Keratinocyte (primary cell): ENCODE measurements around the gene DDX27. TPM values are rescaled to one million over a fixed set of nuclear protein-coding genes. Genes with fewer than 3 reads are reported as not detected.
A peak's percentile ranks its signal among the peaks of the same experiment; 100 is the strongest.

Experiments used
- DNase-seq: peaks from one replicate; pipeline ENCODE4 v3.0.0-alpha.2; 2011; ENCODE audit warnings: low read depth, missing footprints, low spot score
- FAIRE-seq: peaks from 2 replicates; lab custom pipeline; 2011; peaks lifted over from hg19 to GRCh38; lab: Jason Lieb, UNC
- H2AFZ ChIP-seq: 2 replicates; pipeline ENCODE4 v1.6.0; 2012; ENCODE audit warnings: low read length, control low read depth, inconsistent platforms; ENCODE audit not compliant: control insufficient read depth
- H3K27ac ChIP-seq: 2 replicates; pipeline ENCODE4 v1.5.1; 2011; ENCODE audit warnings: low read length; ENCODE audit not compliant: control insufficient read depth, insufficient read depth
- H3K27me3 ChIP-seq: 3 replicates; pipeline ENCODE4 v1.6.0; 2011; ENCODE audit warnings: low read length; ENCODE audit not compliant: control insufficient read depth, insufficient read depth; ENCODE audit errors: extremely low read depth
- H3K36me3 ChIP-seq, 2 experiments: 2 replicates in 1 of 2; 3 replicates in 1 of 2; pipeline ENCODE4 v1.5.1; 2011; ENCODE audit warnings: low read length in 2 of 2, mild to moderate bottlenecking in 1 of 2; ENCODE audit not compliant: control insufficient read depth in 2 of 2, insufficient read depth in 2 of 2; ENCODE audit errors: extremely low read depth in 1 of 2
- H3K4me1 ChIP-seq: 3 replicates; pipeline ENCODE4 v1.5.1; 2011; ENCODE audit warnings: low read length; ENCODE audit not compliant: control insufficient read depth, insufficient read depth; ENCODE audit errors: extremely low read depth
- H3K4me2 ChIP-seq: 3 replicates; pipeline ENCODE4 v1.6.0; 2011; ENCODE audit warnings: low read depth, low read length; ENCODE audit not compliant: control insufficient read depth, insufficient read depth; ENCODE audit errors: extremely low read depth
- H3K4me3 ChIP-seq, 3 experiments: fragments of 200-600 bp in 1 of 3; sonication (generic) in 1 of 3; 2 replicates in 2 of 3; 3 replicates in 1 of 3; pipeline ENCODE4 v1.5.1; 2011 to 2016; ENCODE audit warnings: low read length in 3 of 3, mild to moderate bottlenecking in 3 of 3, control low read depth in 2 of 3, inconsistent platforms in 1 of 3, low read depth in 1 of 3, mixed read lengths in 1 of 3, mixed run types in 1 of 3, moderate library complexity in 1 of 3; ENCODE audit not compliant: control insufficient read depth in 2 of 3, insufficient read depth in 2 of 3; ENCODE audit errors: extremely low read depth in 1 of 3
- H3K79me2 ChIP-seq: 2 replicates; pipeline ENCODE4 v1.6.0; 2012; ENCODE audit warnings: low read length; ENCODE audit not compliant: control insufficient read depth, insufficient read depth
- H3K9ac ChIP-seq: 3 replicates; pipeline ENCODE4 v1.6.0; 2011; ENCODE audit warnings: low read length; ENCODE audit not compliant: control insufficient read depth, insufficient read depth; ENCODE audit errors: extremely low read depth
- H3K9me1 ChIP-seq: 3 replicates; pipeline ENCODE4 v1.6.0; 2011; ENCODE audit warnings: low read length; ENCODE audit not compliant: control insufficient read depth, insufficient read depth; ENCODE audit errors: extremely low read depth
- H3K9me3 ChIP-seq: 2 replicates; pipeline ENCODE4 v1.5.1; 2012; ENCODE audit warnings: low read depth, low read length; ENCODE audit not compliant: control insufficient read depth
- H4K20me1 ChIP-seq: 3 replicates; pipeline ENCODE4 v1.6.0; 2011; ENCODE audit warnings: low read length; ENCODE audit not compliant: control insufficient read depth, insufficient read depth; ENCODE audit errors: extremely low read depth
- CTCF ChIP-seq, 3 experiments: IDR thresholded peaks in 1 of 3; conservative IDR thresholded peaks in 1 of 3; optimal IDR thresholded peaks in 1 of 3; 2 replicates in 2 of 3; 3 replicates in 1 of 3; pipeline versions ENCODE3 to v1.5.1; 2011; ENCODE audit warnings: low read length in 3 of 3, mild to moderate bottlenecking in 3 of 3, moderate library complexity in 2 of 3, control low read depth in 1 of 3, inconsistent platforms in 1 of 3; ENCODE audit not compliant: insufficient read depth in 2 of 3; ENCODE audit errors: extremely low read depth in 1 of 3
- EZH2 ChIP-seq: IDR thresholded peaks from one replicate; pipeline ENCODE4 v1.6.1; 2012; ENCODE audit warnings: inconsistent platforms, mild to moderate bottlenecking, low read length, moderate library complexity
- dilution Hi-C: fragments of 300-500 bp; cut with MboI; formaldehyde crosslinking; loops from one replicate; pipeline ENCODE4 v1.7.0; 2020; ENCODE audit warnings: low sequenced_read_pairs; ENCODE audit not compliant: extremely low pct_ligation_motif_present
- polyA plus RNA-seq, 5 experiments: library from polyadenylated mRNA; depleted of rRNA in 3 of 5; stranded (reverse) in 3 of 5; stranded (forward) in 1 of 5; unstranded in 1 of 5; fragments of >200 nt; gene quantifications; 1 replicate in 1 of 5; 2 replicates in 3 of 5; 3 replicates in 1 of 5; pipeline versions ENCODE4 v1.2.1 to v1.2.3, GENCODE V29; 2011 to 2012; ENCODE audit warnings: missing spikeins in 2 of 5, low read depth in 1 of 5, low replicate concordance in 1 of 5

DDX27 gene
- polyA plus RNA-seq, 1 donor (not counting 4 experiments of a cell fraction or from before 2014, with no cell fraction given) = 34.5 TPM

GRCh38 chr20:49285233-49285668 is 66.0 kb downstream of the DDX27 start:
- Histone ChIP-seq H3K4me2 (peak overlapping the region; percentile 11), H3K27ac (no peak overlapping the region), H3K27me3 (no peaks in the 10 kb centered on the region), H3K9me1 (peaks cover 2% of the 10 kb centered on the region), H3K9ac (no peak overlapping the region), H3K36me3 (peaks cover 53 to 85% of the 10 kb centered on the region in 2 experiments), H4K20me1 (peaks cover 92% of the 10 kb centered on the region), H3K9me3 (peaks cover 7% of the 10 kb centered on the region), H3K4me1 (peaks cover 63% of the 10 kb centered on the region), H3K79me2 (peaks cover 72% of the 10 kb centered on the region), H3K4me3 (no peak overlapping the region), H2AFZ (no peak overlapping the region)
- FAIRE-seq = no peak
- no peak for DNase-seq
- dilution Hi-C loops = no loop called here
- TF ChIP-seq CTCF (optimal IDR thresholded peaks at IDR 0.05 in 1 of 3, IDR thresholded peaks at IDR 0.05 in 1 of 3, conservative IDR thresholded peaks at IDR 0.05 in 1 of 3; ENCODE audit: extremely low read depth in 1 of 3, insufficient read depth in 2 of 3, low read length in 3 of 3) (no peak), EZH2 (no peak)

- Histone ChIP-seq H3K4me2 (peak overlapping the region; percentile 11), H4K20me1 (peaks cover 92% of the 10 kb centered on the region), H3K27ac (no peak overlapping the region), H2AFZ (no peak overlapping the region), H3K4me3 (no peak overlapping the region), H3K27me3 (no peaks in the 10 kb centered on the region), H3K9me1 (peaks cover 2% of the 10 kb centered on the region), H3K9ac (no peak overlapping the region), H3K9me3 (peaks cover 7% of the 10 kb centered on the region), H3K4me1 (peaks cover 57% of the 10 kb centered on the region), H3K79me2 (peaks cover 64% of the 10 kb centered on the region), H3K36me3 (peaks cover 48 to 85% of the 10 kb centered on the region in 2 experiments)
- TF ChIP-seq EZH2 (no peak), CTCF (optimal IDR thresholded peaks at IDR 0.05 in 1 of 3, IDR thresholded peaks at IDR 0.05 in 1 of 3, conservative IDR thresholded peaks at IDR 0.05 in 1 of 3; ENCODE audit: extremely low read depth in 1 of 3, insufficient read depth in 2 of 3, low read length in 3 of 3) (no peak)
- dilution Hi-C loops = no loop called here
- FAIRE-seq (no peak), DNase-seq (no peak)
Measured at GRCh38 chr20:49285813-49286494, 66.7 kb downstream of the DDX27 start.
